ENCODE data around the gene FCRL2.

The FCRL2 gene, protein sequence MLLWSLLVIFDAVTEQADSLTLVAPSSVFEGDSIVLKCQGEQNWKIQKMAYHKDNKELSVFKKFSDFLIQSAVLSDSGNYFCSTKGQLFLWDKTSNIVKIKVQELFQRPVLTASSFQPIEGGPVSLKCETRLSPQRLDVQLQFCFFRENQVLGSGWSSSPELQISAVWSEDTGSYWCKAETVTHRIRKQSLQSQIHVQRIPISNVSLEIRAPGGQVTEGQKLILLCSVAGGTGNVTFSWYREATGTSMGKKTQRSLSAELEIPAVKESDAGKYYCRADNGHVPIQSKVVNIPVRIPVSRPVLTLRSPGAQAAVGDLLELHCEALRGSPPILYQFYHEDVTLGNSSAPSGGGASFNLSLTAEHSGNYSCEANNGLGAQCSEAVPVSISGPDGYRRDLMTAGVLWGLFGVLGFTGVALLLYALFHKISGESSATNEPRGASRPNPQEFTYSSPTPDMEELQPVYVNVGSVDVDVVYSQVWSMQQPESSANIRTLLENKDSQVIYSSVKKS

DNA sequence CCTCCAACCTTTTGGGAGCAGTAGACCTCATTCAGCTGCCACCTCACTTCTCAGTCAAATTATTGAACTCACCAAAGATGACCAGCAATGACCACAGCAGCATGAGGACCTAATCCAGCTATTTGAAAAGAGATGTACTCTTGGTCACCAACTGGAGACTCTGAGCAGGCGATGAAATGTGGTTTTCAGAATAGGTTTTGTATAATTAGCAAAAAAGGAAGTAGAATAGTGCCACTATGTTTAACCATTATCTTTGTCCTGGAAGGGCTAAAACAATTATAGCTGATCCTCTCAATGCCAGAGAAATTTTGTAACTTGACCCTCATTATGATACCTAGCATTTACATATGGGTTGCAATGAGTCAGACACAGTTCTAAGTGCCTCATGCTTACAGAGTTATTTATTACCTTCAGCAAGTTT lies at the start of gene FCRL2:
Gene FCRL2 (minus strand): TSS at position 162 of the 421 bp plus-strand sequence. CDS start 59 bp downstream, at position 103.
- DNase-seq, result no peak

DNA sequence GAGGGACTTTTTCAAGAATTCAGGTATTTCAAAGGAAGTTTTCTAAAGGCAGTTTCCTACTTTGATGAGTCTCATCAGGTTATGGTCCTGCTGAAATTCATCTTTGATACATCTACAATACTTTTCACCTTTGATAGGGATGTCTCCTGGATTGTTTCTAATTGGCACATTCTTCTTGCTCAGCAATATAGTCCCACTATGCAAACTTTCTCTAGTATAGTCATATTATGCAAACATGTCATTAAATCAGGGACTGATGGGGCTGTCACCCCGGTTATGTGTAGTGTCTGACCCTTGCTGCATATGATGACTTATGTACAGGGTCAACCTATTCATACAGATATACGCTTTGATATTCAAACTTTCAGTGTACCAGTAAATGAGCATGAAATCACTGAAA lies 43.4 kb upstream of the FCRL2 start:
- no peak for DNase-seq

DNA sequence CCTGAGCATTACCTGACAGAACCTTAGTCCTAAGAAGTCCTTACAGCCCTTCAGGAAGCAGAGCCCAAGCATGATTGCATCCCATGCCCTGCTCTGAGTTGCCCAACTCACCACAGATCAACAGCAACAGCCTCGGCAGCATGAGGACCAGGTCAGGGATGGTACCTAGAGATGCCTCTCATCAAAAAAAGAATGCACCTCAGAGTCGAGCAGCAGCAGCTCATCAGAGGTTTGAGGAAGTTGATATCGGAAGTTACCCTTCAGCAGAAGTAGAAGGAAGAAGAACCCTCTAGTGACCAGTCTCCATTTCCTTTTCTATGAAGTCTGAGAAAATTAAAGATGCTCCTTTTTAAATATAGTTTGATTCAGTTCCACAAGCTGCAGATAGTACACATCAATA lies 43.0 kb upstream of the FCRL2 start, which contains the start of gene FCRL1:
Gene FCRL1 (minus strand): TSS at position 225 of the 400 bp plus-strand sequence. CDS start 83 bp downstream, at position 142.
- DNase-seq, result peak; percentile 5

DNA sequence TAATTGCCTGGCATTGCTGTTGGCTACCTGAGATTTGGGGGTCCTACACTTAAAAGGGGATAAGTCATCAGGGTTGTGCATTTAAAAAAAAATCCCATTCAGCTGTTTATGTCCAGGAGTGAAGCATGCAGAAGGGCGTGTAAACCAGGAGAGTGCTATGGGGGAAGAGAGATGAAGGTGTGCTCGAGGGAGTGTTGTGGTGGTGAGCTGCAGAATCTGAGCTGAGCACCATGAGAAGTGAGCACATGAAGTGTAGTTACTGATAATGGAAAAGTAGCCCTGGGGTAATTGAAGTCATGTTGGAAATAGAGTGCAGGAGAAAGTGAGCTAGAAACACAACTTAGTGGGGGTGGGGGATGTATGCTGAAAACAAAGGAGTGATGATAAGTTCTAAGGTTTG lies 42.3 kb upstream of the FCRL2 start:
- DNase-seq, result no peak

DNA sequence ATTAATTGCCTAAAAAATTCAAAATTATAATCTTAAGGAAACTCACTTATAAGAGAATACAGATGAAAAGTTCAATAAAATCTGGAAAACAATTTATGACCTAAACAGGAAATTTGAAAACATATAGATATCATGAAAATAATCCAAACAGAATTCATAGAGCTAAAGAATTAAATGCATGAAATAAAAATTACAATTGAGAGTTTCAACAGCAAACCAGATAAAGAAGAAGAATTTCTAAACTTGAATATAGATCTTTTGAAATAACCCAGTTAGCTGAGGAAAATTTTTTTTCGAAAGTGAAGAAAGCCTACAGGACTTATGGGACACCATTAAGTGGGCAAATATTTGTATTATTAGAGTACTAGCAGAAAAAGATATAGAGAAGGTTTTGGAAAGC lies 36.3 kb upstream of the FCRL2 start:
- DNase-seq, result no peak

DNA sequence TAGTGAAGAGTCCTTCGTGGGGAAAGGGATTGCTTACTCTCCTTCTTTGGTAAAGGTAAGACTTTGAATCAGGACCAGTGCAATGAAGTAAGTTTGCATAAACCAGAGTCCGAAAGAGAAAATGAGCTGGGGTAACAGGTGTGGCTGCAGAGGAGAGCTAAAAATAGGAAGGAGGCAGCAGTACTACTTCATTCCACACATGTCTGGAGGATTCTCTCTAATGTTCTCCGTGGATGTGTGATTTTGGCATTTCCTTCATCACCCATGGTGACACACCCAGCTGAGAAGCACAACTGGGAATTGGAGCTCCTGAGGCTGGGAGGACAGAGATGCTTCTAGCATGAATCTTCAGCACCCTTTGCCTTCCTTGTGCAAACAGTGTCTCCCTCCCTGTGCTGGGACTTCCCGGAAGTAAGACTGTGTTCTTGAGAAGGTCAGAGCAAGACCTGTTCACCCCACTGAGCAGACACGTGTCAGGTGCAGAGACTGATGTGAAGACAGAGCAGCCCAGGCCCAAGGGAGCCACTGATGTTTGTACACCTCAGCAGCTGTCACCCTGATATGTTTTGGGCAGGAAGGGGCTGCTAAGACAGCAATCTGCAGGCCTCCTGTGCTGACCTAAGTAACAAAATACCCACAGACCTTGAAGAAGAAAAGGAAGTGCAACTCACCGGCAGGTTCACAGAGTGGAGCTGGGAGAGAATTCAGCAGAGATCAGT lies 29.7 kb upstream of the FCRL2 start:
- peak; percentile 82 for DNase-seq

DNA sequence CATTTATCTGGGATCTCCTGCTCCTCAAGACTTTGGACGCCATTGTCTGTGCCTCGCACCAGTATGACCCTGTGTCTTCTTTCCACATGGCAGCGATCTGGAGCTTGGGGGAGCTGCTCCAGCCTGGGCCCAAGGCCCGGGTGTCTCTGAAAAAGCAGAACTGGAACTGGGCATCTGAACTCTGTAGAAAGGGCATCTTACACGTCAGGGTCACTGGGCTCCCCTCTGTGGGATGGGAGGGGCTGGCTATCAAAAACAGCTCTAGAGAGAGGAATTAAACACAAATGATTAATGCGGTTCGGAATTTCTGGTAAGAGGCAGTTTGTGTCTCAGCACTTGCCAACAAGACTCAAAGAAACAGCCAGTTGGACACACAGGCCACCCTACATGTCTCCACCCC lies 26.9 kb upstream of the FCRL2 start:
- peak; percentile 38 for DNase-seq

DNA sequence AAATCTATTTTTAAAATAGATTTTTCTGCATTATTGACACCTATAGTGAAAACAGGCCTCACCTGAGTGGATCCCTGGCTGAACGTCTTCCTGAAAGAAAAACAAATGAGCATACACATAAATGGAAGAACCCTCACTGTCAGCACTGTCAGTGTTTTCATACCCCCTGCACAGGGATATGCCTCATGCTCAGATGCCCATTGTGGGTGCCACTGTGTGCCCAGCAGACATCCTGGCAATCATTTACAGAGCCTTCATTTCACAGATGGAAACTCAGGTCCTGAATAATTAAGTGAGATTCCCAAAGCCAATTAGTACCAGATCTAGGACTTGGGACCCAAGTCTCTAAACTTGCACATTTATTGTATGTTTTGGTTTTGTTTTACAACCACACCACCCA lies 23.1 kb upstream of the FCRL2 start:
- DNase-seq, result no peak

DNA sequence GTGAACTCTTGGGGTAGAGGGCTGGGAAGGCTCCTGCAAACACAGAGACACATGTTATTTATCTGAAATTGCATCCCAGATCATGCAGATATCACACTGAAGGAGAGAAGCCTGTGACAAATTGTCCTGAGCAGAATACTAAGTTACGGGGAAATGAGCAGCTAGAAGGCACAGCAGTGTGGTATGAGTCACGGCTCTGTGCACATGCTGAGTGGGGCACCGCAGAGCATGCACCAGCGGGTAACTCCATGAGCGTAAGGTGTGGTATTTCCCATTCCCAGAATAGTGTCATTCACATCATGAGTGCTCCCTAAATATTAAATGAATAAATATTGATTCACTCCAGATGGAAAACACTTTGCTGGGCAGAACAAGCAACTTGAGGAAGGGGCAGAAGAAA lies 21.3 kb upstream of the FCRL2 start:
- no peak for DNase-seq

DNA sequence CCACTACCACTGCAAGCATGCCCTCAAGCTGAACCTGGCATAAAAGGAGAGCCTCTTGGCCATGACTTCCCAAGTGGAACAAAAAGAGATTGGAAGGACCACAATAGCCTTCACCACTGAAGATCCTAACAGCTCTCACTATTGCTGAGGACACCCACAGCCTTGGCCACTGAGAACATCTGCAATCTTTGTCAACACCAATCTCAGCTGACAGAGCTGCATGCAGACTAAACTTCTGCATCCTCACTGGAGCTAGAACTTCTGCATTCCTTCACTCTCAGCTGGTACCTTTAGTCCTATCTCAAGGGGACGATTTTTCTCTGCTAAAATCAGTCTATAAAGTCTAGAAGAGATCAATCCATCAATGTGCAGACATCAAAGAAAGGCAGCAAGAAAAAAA lies 8.3 kb upstream of the FCRL2 start:
- no peak for DNase-seq

DNA sequence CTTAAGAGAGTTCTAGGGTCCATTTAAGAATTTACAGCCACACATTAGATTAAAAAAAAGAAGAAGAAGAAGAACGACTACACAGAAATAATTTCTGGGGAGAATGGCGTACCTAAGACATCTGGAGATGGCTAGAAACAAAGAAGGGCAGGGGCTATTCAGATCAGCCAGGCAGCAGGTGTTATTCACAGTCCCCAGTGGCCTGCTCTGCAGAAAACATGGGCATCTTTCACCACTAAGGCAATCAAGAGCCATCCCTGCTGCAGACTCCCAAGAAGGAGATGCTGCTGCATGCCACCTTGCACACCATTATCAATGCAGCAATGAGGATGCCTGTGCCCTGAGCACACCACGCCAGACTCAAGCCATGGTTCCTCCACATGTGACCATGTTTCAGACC lies 7.9 kb upstream of the FCRL2 start:
- DNase-seq, result no peak

DNA sequence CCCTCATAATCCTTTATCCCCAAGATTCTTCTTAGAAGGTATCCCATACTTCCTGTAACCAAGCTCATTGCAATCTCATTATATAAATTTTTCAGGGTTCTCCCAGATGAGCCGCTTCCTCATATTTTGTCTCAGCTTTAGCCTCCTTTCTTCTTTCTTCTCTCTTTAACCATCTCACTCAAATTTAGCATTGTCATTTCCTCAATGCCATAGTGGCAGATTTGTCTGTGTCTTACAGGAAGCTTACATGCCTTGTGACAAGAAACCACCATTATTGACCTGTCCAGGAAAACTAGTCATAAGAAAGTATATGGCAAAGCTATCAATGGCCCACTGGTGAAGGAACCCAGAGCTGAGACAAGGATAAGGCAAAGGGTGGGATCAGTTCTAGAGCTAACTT lies 6.0 kb upstream of the FCRL2 start:
- no peak for DNase-seq

DNA sequence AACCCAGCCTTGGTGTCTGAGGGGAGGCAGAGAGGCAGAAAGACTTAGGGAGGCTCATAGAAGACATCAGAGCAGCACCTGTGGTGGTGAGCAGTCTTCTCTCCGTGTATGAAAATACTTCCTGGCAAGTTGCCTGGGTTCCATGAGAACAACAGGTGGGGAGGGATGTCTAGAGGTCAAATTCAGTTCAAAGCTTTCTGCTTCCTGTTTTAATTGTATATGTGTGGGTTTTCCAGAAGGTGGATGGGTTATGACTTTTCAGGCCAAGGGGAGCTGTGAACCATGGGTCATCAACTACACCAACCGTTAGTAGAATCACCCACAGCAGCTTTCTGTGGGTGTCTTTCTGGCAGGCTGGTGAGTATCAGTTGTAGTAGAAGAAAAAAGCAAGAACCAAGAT lies 4.1 kb upstream of the FCRL2 start:
- DNase-seq, result no peak

DNA sequence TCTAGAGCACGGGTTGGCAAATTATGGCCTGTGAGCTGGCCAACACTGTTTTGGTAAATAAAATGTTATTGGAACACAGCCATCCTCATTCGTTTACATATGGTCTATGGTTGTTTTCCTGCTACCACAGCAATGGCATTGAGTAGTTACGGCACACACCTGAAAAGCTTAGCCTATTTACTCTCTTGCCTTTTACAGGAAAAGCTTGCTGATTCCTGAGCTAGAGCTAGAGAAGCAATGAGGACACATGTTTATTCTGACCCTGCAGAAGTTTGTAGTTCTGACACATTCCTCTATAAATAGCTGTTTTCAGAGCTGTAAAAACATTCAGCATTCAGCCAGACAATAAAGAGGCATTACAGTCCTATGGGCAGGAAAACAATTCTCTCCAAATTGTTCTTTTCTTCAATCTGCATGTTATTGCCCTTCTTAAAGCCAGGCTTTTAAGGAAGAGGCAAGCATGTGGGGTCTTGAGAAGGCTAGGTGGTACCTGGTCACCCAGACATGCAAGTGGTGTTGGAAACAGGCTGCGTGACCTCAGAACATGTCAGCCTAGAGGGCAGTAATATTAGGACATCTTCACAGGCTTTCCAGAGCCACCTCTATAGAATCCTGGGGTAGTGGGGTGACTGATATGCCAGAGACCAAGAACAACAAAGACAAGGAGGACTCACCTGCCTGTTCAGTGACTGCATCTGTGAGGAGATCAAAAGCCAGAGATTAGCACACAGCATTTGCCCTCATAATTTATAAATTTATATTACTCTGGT lies 1.6 kb downstream of the FCRL2 start:
- DNase-seq, result no peak

DNA sequence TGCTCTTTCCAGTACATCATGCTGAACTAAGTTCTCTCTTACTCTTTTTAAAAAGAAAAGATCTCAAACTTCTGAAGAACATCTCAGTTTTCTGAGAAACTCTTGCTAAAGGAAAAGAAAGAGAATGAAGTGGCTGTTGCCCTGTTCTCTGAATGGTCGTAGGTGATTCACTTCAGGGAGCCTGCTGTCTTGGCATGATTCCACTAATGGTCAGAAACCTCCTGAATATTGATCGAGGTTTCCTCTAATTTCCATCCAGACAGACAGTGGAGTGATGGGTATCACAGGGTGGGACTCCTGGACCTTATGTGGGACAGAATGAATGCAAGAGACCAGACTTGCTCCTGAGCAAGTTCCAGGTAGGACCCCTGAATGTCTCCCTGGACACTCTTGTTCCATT lies 2.5 kb downstream of the FCRL2 start:
- DNase-seq, result no peak

DNA sequence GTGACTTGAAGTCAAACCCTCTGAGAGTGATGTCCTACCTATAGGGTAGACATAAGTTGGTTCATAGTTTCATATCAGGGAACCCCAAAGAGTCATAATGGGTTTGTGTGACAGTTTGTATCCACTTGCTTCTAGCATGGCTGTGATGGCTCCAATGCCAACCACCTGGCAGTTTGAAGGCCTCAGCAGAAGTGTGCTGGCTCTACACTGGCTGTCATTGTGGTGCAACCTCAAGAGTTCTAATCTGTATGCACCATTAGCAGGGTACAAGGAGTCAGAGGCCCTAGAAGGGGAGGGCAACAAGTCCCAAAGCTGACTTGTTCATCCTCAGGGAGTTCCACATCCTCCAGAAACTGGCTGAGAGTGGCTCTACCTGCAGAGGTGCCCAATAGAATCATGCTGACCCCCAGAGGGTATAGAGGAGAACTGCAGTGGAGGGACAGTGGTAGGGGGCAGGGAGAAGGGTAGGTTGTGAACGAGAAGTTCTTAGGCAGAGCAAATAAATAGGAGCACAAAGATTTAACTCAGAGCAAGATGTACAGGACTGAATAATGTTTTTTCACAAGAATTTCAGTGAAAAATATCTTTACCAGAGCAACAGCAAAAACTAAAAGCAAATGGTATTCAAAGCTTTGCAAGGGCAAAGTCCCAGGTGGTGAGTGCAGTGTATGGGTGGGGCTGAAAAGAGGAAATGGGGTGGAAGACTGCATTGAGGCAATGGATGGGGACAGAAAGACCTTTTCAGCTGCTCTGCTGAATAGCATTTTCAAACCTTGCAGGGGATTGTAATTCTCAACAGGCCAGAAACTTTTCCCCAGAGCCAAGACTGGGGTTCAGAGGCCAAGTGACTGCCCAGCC lies 3.2 kb downstream of the FCRL2 start:
- peak; percentile 25 for DNase-seq

DNA sequence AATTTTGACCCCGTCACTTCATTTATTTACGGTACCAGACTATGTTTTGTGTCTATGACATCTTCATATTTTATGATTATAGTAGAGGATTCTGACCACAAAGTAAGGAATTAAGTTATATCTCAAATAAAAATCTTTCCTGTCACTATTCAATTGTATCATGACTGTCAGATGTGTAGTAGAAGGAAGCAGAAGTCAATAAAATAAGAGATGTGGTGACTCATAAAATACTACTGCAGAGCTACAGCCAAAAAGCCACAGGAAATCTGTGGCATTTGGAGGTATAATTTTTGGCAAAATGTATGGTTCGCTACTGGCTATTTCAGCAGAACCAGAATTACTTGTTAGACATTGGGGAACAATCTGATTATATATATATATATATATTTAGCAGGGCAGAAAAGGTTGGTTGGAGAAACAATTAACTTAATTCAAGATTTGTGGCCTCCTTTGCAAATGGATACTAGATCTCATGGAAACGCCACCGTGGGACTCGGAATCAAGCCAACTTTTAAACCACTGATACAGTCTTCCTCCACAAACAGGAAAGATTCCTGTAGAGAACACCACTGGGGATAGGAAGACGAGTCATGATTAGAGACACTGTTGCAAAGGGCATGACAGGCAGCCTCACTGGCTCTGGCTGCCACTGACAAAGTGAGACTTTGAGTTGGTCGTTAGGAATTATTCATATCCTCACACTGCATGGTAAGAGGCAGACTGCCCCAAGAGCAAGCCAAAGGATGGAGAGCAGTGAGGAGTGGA lies 5.1 kb downstream of the FCRL2 start:
- DNase-seq, result no peak

DNA sequence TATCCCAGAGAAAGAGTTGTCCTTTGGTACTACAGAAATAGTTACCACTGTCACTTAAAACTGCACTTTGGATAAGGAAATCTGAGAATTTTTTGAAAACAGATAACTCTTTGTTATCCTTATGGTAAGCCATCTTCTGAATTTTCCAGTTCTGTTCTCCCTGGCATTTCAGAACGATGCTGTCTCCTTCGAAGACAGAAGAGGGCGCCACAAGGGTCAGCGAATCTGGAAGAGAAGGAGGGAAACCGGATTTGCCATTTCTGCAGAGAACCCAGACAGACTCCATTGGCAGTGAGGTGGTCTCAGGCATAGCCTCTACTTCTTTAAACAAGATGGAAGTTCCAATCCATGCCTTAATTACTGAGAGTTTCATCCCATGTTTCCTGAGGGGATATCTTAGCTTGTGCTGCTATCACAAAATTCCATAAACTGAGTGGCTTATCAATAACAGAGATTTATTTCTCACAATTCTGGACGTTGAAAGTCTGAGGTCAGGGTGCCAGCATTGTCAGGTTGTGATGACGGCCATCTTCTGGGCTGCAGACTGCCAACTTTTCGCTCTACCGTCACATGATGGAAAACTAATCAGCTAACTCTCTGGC lies 6.4 kb downstream of the FCRL2 start:
- DNase-seq, result no peak

DNA sequence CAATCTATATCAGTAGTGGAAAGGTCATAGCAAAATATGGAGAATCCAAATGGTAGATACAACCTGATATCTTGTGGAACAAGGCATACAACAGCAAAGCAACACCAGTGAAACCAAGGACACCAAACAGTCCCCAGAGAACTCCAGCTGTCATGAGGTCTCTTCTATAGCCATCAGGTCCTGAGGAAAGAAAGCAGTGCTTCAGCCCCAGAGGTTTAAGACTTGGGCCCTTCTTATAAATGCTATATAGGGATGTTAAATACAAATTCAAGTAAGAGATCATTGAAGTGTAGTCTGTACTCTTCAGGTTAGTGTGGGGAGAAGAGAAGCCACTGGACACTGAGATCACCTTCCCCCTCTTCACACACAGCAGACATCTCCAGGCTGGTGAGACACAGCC lies 10.1 kb downstream of the FCRL2 start:
- no peak for DNase-seq

DNA sequence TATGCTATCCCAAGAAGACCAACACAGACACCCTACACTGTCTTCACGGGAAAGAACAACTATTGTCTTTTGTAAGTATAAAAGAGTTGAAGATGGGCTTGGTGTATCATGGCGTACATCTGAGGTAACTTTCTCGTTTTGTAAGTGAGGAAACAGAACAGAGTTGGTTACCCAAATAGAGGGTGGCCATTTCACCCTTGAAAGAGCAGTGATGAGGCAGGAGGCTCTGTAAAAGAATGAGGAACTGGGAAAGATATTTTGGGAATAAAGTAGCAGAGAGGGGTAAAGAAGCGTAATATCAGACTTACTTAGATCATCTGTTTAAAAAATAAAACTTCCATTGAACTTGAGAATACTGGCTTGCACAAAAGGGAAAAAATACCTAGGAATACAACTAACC lies 18.9 kb downstream of the FCRL2 start:
- DNase-seq, result no peak

DNA sequence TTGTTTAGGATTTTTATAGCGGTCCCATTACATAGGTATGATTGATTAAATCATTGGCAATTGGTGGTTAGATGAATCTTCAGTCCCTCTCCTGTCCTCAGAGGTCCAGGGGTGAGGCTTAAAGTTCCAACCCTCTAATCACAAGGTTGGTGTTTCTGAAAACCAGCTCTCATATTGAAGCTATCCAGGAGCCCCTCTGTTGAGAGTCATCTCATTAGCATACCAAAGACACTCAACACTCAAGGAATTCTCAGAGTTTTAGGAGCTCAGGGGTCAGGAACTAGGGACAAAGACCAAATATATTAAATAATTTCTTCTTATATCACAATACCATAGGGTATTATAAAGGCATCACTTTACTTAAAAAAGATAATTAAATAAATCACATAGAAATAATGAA lies 23.3 kb downstream of the FCRL2 start:
- no peak for DNase-seq
